ENCODE data around the gene SLC12A7.
A peak's percentile ranks its signal among the peaks of the same experiment; 100 is the strongest.
"Not testable (repeated sequence)": the region's sequence is repeated elsewhere in the genome, so short reads cannot be mapped to it uniquely, and the experiment has no call there.

Gene SLC12A7

DNA sequence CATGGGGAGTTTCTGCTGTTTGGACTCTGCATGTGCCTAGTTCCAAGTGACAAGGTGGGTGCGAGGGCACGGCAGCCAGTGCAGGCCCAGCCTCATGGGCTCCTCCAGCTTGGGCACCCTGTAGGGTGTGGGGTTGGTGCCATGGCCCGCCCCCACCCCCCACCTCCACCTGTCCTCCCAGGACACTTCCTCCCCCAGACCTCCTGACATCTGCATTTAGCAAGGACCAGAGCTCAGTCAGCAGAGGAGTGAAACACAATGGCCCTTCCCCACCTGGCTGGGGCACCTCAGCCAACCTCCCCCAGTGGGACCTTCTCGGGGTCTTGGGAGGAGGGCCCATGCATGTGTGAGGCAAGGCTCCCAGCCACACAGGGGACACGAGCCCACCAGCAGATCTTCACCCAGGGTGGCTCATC, 105.2 kb downstream of the SLC12A7 start:
- DNase-seq (ENCODE audit: low spot score) = no peak

- no peak for DNase-seq (ENCODE audit: low spot score)
Measured at GRCh38 chr5:1005904-1006655, 105.8 kb downstream of the SLC12A7 start.

DNA sequence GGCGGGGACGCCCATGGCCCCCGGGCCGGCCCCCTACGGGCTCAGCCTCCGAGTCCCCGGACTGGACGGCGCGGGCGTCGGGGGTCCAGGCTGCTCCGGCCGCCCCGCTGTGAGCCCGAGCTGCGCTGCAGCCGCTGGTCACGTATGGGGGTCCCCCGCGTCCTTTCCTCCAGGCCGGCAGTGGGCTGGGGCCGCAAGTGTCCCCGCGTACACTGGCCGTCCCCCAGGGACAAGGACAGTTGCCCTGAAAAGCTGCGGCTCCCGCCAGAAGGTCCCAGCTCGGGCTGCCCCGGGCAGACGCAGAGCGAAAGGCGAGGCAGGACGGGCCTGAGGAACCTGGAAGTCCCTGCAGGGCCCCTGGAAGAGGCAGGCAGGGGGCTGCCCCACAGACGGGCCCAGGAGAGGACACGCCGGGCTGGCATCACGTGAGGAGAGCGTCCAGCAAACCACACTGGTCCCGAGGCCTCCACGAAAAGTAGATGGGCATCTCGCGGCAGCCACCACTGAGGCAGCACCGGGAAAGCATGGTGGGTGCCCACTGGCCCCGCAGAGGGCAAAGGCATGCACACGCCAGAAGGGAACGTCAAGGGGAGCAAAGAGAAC, 106.5 kb downstream of the SLC12A7 start:
- DNase-seq (ENCODE audit: low spot score) = no peak

DNA sequence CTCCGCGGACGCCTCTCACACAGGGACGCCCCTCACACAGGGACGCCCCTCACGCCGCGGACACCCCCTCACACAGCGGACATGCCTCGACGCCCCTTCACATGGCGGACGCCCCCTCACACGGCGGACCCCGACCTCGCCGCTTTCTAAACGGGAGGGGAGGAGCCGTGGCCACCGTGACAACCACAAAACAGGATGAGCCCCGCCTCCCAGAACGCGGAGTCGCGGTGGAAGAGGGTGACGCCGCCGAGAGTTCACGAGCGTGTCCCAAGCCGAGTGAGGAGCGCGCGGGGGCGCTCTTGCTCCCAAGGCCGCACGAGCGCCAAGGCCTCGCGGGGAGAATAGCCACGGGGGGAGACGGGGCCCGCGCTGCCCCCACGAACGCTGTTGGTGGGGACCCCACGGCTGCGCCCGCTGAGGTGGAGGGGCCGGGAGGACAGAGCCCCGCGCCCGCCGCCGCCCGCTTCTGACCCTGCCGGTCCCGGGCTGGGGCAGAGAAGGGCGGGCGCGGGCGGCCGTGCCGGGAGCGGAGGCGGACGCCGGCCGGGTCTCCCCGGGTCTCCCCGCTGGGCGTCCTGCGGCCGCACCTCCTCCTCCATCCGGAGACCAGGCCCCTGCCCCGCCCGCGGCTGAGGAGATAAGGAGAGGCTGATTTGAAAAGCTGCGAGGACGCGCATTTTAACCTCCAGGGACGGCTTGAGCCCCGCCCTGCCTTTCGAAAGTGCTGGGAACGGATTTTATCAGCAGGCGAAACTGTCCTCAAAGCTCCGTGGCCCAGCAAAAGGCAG, 107.2 kb downstream of the SLC12A7 start:
- peak; percentile 71 for DNase-seq (ENCODE audit: low spot score)

DNA sequence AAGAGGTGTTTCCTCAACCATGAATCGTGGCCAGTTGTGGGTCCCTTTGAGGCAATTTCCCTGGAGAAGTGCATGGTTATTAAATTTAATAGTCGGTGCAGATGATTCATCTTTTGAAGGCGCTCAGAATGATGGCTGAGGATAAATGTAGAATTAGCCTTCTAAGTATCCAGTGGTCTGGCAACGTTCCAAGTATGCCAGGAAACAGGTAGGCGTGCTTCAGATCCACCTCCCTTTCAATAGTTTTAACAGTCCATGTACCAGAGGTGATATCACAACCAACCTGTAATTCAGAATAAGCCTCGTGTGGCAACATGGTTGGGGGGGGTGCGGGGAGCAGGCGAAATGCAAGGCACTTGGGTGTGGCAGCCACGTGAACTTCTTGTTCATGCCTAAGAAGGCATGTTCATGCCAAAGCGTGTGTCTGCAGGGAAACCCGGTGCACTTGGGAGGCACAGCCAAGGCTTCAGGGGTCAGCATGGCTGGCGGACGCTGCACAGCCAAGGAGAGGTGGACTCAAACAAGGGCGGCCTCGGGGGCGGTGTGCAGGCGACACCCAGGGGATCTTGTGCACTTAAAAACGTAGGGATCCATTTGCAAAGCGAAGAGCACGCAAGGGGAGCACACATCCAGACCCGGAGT, 108.4 kb downstream of the SLC12A7 start:
- DNase-seq (ENCODE audit: low spot score) = no peak

DNA sequence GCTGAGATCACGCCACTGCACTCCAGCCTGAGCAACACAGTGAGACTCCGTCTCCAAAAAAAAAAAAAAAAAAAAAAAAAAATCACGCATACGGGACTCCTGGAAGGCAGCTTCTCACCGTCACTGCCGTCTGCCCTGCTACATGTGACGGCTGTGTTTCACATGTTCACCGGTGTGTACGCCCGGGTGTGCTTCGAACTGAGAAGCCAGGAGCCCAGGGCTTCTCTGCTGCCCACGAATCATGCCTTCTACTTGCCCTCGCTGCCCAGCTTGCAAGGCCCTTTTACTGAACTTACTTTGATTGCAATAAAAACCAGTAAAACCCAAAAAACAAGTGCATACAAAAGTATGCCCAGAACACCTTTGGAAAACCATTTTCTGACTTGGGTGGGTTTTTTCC, 109.0 kb downstream of the SLC12A7 start:
- DNase-seq (ENCODE audit: low spot score) = no peak

GRCh38 chr5:1002271-1002546, 109.7 kb downstream of the SLC12A7 start:
- no peak for DNase-seq (ENCODE audit: low spot score)

DNA sequence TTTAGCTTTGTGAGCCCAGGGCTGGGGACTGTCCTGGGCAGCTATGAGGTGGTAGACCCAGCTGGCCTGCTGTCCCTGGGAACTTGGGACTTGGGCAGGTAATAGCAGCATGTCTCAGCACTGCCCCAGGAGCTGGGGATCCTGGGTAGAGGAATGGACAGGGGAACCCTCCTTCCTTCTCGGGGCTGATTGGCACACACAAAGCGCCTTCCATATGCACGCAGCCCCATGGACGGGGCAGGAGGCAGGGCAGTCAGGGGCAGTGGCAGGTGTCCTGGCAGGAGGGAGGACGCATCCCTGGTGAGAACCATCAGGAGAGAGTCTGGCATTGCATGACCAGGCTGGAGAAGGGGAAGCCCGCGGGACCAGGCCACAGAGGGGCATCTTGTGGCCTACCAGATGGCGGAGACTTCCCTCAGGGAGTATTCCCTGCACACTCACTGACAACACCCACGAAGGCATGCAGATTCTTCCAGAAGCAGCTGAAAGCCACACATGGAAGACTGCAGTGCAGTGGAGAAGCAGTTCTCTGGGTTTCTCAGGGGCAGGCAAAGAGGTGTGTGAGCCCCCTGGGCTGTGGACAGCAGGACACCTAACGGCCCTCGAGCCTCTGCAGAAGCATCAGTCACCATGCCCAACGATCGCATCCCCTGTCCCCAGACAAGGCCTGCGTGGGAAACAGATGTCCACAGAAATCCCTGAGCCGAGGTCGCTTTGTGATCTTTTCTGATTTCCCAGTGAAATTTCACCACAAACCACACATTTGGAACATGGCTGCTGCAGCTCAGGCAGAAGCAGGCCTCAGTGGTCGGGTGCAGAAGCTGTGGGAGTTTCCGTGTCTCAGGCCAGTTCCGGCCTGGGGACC, 110.2 kb downstream of the SLC12A7 start:
- DNase-seq (ENCODE audit: low spot score) = no peak

DNA sequence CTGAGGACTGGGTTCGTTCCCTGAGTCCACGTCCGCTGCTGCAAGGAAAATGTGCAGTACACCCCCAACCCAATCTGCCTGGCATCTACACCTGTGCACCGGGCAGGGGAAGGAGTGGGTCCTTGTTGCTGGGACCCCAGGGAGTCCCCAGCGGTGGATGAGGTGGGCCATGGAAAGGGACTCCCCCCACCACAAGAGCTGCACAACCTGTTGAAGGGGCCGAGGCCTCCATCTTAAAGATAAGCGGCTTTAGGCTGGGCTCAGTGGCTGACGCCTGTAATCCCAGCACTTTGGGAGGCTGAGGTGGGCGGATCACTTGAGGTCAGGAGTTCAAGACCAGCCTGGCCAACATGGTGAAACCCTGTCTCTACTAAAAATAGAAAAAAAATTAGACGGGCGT, 111.0 kb downstream of the SLC12A7 start:
- not testable (repeated sequence) for DNase-seq (ENCODE audit: low spot score)

All from iPS-NIHi11 (cell line).